IMR-90 (cell line): ENCODE data around the gene FFAR3. TPM values are rescaled to one million over a fixed set of nuclear protein-coding genes. Genes with fewer than 3 reads are reported as not detected.

Experiments
- ATAC-seq: fragments of 200-7000 bp; cut with Tn5 transposase; 2 replicates; pipeline ENCODE4 v1.9.1; 2020; ENCODE audit warnings: low read depth, mild to moderate bottlenecking, moderate library complexity
- BruUV-seq: library from RNA; stranded (reverse); fragments of 400-500 nt; replicated peaks from 2 replicates; lab custom pipeline; 2021; lab: Mats Ljungman, UMichigan
- CTCF ChIA-PET: fragments of 300-600 bp; formaldehyde crosslinking; extraction: SDS; loops from one replicate; lab custom pipeline; 2021; ENCODE audit warnings: antibody characterized with exemption; lab: Yijun Ruan, JAX
- POLR2A ChIA-PET: fragments of 300-600 bp; sonication (Branson Sonifier 250); formaldehyde crosslinking; loops from one replicate; lab custom pipeline; 2022; ENCODE audit warnings: antibody characterized with exemption; ENCODE audit not compliant: unreplicated experiment; lab: Charles Lee
- DNase-seq: peaks from one replicate; pipeline ENCODE4 v3.0.0; 2013
- H2AFZ ChIP-seq: replicated peaks from 2 replicates; pipeline ENCODE3; 2013; ENCODE audit warnings: low read length, mild to moderate bottlenecking; ENCODE audit not compliant: poor library complexity
- H2AK5ac ChIP-seq: 2 replicates; pipeline ENCODE4 v1.6.1; 2013; ENCODE audit warnings: low read depth, low read length, inconsistent platforms
- H2AK9ac ChIP-seq: replicated peaks from 2 replicates; pipeline ENCODE3; 2013; ENCODE audit warnings: mild to moderate bottlenecking, low read depth, low read length, moderate library complexity; ENCODE audit not compliant: poor library complexity
- H2BK120ac ChIP-seq: 2 replicates; pipeline ENCODE4 v1.6.1; 2013; ENCODE audit warnings: low read depth, low read length, inconsistent platforms
- H2BK15ac ChIP-seq: 3 replicates; pipeline ENCODE4 v1.6.1; 2013; ENCODE audit warnings: low read depth, low read length, inconsistent platforms
- H2BK20ac ChIP-seq: 2 replicates; pipeline ENCODE4 v1.6.1; 2013; ENCODE audit warnings: low read depth, mild to moderate bottlenecking, inconsistent platforms, low read length, moderate library complexity
- H2BK5ac ChIP-seq: 2 replicates; pipeline ENCODE4 v1.6.1; 2013; ENCODE audit warnings: mild to moderate bottlenecking, low read depth, low read length, inconsistent platforms; ENCODE audit not compliant: poor library complexity, severe bottlenecking
- H3K14ac ChIP-seq: replicated peaks from 2 replicates; pipeline ENCODE4 v1.6.1; 2013; ENCODE audit warnings: low read depth, low read length, inconsistent platforms
- H3K18ac ChIP-seq: 2 replicates; pipeline ENCODE4 v1.6.1; 2013; ENCODE audit warnings: low read depth, low read length, control low read depth
- H3K23ac ChIP-seq: 2 replicates; pipeline ENCODE4 v1.6.1; 2013; ENCODE audit warnings: low read depth, low read length, inconsistent platforms
- H3K27ac ChIP-seq: 2 replicates; pipeline ENCODE4 v1.5.1; 2013; ENCODE audit warnings: mild to moderate bottlenecking, control low read depth, low read length; ENCODE audit not compliant: insufficient read depth
- H3K27me3 ChIP-seq: 2 replicates; pipeline ENCODE4 v1.6.1; 2013; ENCODE audit warnings: low read length; ENCODE audit not compliant: control insufficient read depth, insufficient read depth
- H3K36me3 ChIP-seq: 2 replicates; pipeline ENCODE4 v1.6.1; 2013; ENCODE audit warnings: low read length, mixed read lengths; ENCODE audit not compliant: control insufficient read depth, insufficient read depth
- H3K4ac ChIP-seq: 2 replicates; pipeline ENCODE4 v1.6.1; 2013; ENCODE audit warnings: low read depth, low read length, inconsistent platforms
- H3K4me1 ChIP-seq: 2 replicates; pipeline ENCODE4 v1.6.1; 2013; ENCODE audit warnings: low read length, mixed read lengths; ENCODE audit not compliant: control insufficient read depth, insufficient read depth
- H3K4me2 ChIP-seq: 2 replicates; pipeline ENCODE4 v1.6.1; 2013; ENCODE audit warnings: low read depth, mild to moderate bottlenecking, control low read depth, low read length, moderate library complexity
- H3K4me3 ChIP-seq: 2 replicates; pipeline ENCODE4 v1.5.1; 2013; ENCODE audit warnings: low read depth, mild to moderate bottlenecking, control low read depth, low read length, moderate library complexity; ENCODE audit not compliant: insufficient read depth
- H3K56ac ChIP-seq: 2 replicates; pipeline ENCODE4 v1.6.1; 2013; ENCODE audit warnings: low read length, inconsistent platforms; ENCODE audit not compliant: insufficient read depth; ENCODE audit errors: extremely low read depth
- H3K79me1 ChIP-seq, 2 experiments: 2 replicates each; pipeline ENCODE4 v1.6.1; 2013; ENCODE audit warnings: low read length in 2 of 2, inconsistent platforms in 1 of 2, low read depth in 1 of 2
- H3K9ac ChIP-seq: 2 replicates; pipeline ENCODE4 v1.6.1; 2013; ENCODE audit warnings: low read depth, low read length, control low read depth
- H3K9me1 ChIP-seq: 2 replicates; pipeline ENCODE4 v1.6.1; 2013; ENCODE audit warnings: low read length, inconsistent platforms; ENCODE audit not compliant: insufficient read depth
- H3K9me3 ChIP-seq: 2 replicates; pipeline ENCODE4 v1.6.1; 2013; ENCODE audit warnings: low read length; ENCODE audit not compliant: control insufficient read depth, insufficient read depth
- H4K20me1 ChIP-seq: 2 replicates; pipeline ENCODE4 v1.6.1; 2013; ENCODE audit warnings: low read length, inconsistent platforms; ENCODE audit not compliant: insufficient read depth
- H4K5ac ChIP-seq: 2 replicates; pipeline ENCODE4 v1.6.1; 2013; ENCODE audit warnings: mild to moderate bottlenecking, low read depth, low read length, control low read depth
- H4K8ac ChIP-seq, 2 experiments: 2 replicates each; pipeline ENCODE4 v1.6.1; 2013; ENCODE audit warnings: low read depth in 2 of 2, low read length in 2 of 2, control low read depth in 1 of 2, inconsistent platforms in 1 of 2
- H4K91ac ChIP-seq: 2 replicates; pipeline ENCODE4 v1.6.1; 2013; ENCODE audit warnings: low read depth, low read length, inconsistent platforms; ENCODE audit not compliant: insufficient read depth
- CEBPB ChIP-seq: IDR thresholded peaks from 2 replicates; pipeline ENCODE4 v1.6.1; 2012; ENCODE audit warnings: low read depth, low read length, improper control_type of control experiment
- CHD1 ChIP-seq: IDR thresholded peaks from 2 replicates; pipeline ENCODE4 v1.6.1; 2012; ENCODE audit warnings: low read depth, low read length, improper control_type of control experiment
- ELK1 ChIP-seq: fragments of 150-350 bp; IDR thresholded peaks from 2 replicates; pipeline ENCODE4 v1.6.1; 2016; ENCODE audit warnings: low read depth, mild to moderate bottlenecking, low read length, moderate library complexity, borderline replicate concordance
- MAZ ChIP-seq: IDR thresholded peaks from 2 replicates; pipeline ENCODE4 v1.6.1; 2012; ENCODE audit warnings: low read depth, mild to moderate bottlenecking, low read length, improper control_type of control experiment, moderate library complexity, borderline replicate concordance
- MXI1 ChIP-seq: IDR thresholded peaks from 2 replicates; pipeline ENCODE4 v1.6.1; 2012; ENCODE audit warnings: low read depth, mild to moderate bottlenecking, low read length, moderate library complexity, borderline replicate concordance
- whole genome bisulfite sequencing, 2 experiments: methylation state at CpG; one replicate each; pipeline versions ENCODE4 v1.1.5 to v1.1.7; 2013; ENCODE audit warnings: missing lambda C conversion rate in 2 of 2; ENCODE audit not compliant: insufficient read length in 1 of 2; ENCODE audit errors: extremely low coverage in 2 of 2; 5-methylcytosine and 5-hydroxymethylcytosine counted together
- dilution Hi-C: fragments of 300-500 bp; cut with HindIII; formaldehyde crosslinking; loops from one replicate; pipeline ENCODE4 v1.14.3; 2018; ENCODE audit warnings: low sequenced_read_pairs; ENCODE audit not compliant: unreplicated experiment
- in situ Hi-C: fragments of 300-500 bp; cut with MboI; formaldehyde crosslinking; loops from 3 replicates; pipeline ENCODE4 v1.14.3; 2019; ENCODE audit warnings: low sequenced_read_pairs, inconsistent platforms, mixed read lengths
- intact Hi-C: fragments of 100-400 bp; cut with micrococcal nuclease; formaldehyde crosslinking; loops from 2 replicates; pipeline ENCODE4 v1.10.0; 2022
- polyA plus RNA-seq, 3 experiments: library from polyadenylated mRNA; depleted of rRNA; stranded (reverse); fragments of >200 nt; gene quantifications; 2 replicates each; pipeline ENCODE4 v1.2.3, GENCODE V29; 2012; ENCODE audit warnings: low replicate concordance in 1 of 3
- total RNA-seq: library from RNA; depleted of rRNA; stranded (reverse); fragments of >200 nt; gene quantifications from 2 replicates; pipeline ENCODE4 v1.2.3, GENCODE V29; 2012

The FFAR3 gene
- total and polyA plus RNA-seq, 2 of the 4 experiments (the other 2 are of a cell fraction): not detected

GRCh38 chr19:35308910-35309309 is 49.4 kb upstream of the FFAR3 start:
- Histone ChIP-seq H3K9ac (no peak overlapping the region), H2BK5ac (no peak overlapping the region), H3K4me3 (no peak overlapping the region), H3K79me1 (no peaks in the 10 kb centered on the region), H3K36me3 (no peaks in the 10 kb centered on the region), H3K4me1 (no peaks in the 10 kb centered on the region), H3K23ac (no peak overlapping the region), H3K9me1 (no peaks in the 10 kb centered on the region), H3K9me3 (no peaks in the 10 kb centered on the region), H4K20me1 (no peaks in the 10 kb centered on the region), H4K5ac (no peak overlapping the region), H2AK5ac (no peak overlapping the region), H2BK15ac (no peak overlapping the region), H3K4ac (no peak overlapping the region), H3K14ac (no peak overlapping the region), H3K18ac (no peak overlapping the region), H3K4me2 (no peak overlapping the region), H4K8ac (no peak overlapping the region), H2BK120ac (no peak overlapping the region), H3K56ac (no peak overlapping the region), H3K27me3 (no peaks in the 10 kb centered on the region; the same call in 1 of the 2 replicates), H3K27ac (no peak overlapping the region), H2AFZ (no peak overlapping the region), H2AK9ac (no peak overlapping the region), H4K91ac (no peak overlapping the region), H2BK20ac (no peak overlapping the region)
- ChIA-PET CTCF (no interaction called here), POLR2A (no interaction called here)
- dilution Hi-C loops (no loop called here), in situ Hi-C loops (no loop called here), intact Hi-C loops (no loop called here)
- DNase-seq (no peak), ATAC-seq (no peak)
- WGBS, 2 experiments: 40% methylated on average over 3 of the region's 7 CpGs; no CpG with 5 or more reads in 1 of the 2 experiments
- no peak for TF ChIP-seq MXI1
- no peak for TF ChIP-seq CEBPB
- no peak for TF ChIP-seq CHD1
- no peak for TF ChIP-seq MAZ
- no peak for TF ChIP-seq ELK1
- BruUV-seq: no TSS peak
